ENCODE measurements around the gene EML4.

DNA sequence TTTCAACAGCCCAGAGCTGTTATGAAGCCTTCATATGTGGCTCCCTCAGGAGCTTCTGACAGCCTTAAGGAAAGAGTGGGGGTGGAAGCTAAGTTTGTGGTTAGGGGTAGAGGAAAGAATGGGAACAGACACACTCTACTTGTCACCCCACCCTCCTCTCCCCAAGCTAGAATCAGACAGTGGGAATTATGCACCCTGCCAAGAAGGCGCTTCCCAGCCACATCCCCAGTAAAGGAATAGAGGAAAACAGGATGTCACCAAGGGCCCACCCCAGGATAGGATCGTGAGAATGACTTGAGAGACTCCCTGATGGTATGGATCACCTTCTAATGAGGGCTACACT lies 32.4 kb upstream of the EML4 start:
- TF ChIP-seq, protein P1, sequence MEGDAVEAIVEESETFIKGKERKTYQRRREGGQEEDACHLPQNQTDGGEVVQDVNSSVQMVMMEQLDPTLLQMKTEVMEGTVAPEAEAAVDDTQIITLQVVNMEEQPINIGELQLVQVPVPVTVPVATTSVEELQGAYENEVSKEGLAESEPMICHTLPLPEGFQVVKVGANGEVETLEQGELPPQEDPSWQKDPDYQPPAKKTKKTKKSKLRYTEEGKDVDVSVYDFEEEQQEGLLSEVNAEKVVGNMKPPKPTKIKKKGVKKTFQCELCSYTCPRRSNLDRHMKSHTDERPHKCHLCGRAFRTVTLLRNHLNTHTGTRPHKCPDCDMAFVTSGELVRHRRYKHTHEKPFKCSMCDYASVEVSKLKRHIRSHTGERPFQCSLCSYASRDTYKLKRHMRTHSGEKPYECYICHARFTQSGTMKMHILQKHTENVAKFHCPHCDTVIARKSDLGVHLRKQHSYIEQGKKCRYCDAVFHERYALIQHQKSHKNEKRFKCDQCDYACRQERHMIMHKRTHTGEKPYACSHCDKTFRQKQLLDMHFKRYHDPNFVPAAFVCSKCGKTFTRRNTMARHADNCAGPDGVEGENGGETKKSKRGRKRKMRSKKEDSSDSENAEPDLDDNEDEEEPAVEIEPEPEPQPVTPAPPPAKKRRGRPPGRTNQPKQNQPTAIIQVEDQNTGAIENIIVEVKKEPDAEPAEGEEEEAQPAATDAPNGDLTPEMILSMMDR (IDR thresholded peaks at IDR 0.05), result no peak
- TF ChIP-seq POLR2A (IDR thresholded peaks at IDR 0.05), result no peak
